Loucy (cell line): ENCODE results near the gene RIN3.

Experiments used
- EZH2phosphoT487 ChIP-seq: fragments of 200-600 bp; IDR thresholded peaks from 2 replicates; pipeline ENCODE4 v1.6.1; 2018; ENCODE audit warnings: antibody characterized with exemption, mild to moderate bottlenecking, moderate library complexity, borderline replicate concordance
- TF ChIP-seq, protein P1 (sequence below): fragments of 200-600 bp; sonication (generic); conservative IDR thresholded peaks from 2 replicates; pipeline ENCODE4 v1.5.1; 2014; ENCODE audit warnings: mild to moderate bottlenecking, antibody characterized with exemption, low read length

DNA sequence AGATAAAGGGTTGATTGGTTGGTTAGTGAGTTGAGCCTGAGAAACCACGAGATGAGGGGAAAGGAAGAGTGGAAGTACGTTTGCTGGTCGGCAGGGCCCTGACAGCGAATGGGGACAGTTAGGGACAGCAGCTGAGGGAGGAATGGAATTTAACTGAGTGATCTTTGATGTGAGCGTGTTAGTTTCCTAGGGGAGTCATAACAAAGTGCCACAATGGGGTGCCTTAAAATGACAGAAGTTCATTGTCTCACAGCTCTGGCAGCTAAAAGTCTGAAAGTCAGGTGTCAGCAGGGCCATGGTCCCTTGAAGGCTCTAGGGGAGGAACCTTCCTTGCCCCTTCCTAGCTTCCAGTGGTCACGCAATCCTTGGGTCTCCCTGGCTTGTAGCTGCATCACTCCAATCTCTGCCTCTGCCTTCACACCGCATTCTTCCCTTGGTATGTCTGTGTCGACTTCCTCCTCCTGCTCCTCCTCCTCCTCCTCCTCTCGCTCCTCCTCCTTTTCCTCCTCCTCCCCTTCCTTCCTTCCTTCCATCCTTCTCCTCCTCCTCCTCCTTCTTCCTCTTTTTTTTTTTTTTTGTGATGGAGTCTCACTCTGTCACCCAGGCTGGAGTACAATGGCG lies 26.0 kb upstream of the RIN3 start:
- TF ChIP-seq, protein P1, sequence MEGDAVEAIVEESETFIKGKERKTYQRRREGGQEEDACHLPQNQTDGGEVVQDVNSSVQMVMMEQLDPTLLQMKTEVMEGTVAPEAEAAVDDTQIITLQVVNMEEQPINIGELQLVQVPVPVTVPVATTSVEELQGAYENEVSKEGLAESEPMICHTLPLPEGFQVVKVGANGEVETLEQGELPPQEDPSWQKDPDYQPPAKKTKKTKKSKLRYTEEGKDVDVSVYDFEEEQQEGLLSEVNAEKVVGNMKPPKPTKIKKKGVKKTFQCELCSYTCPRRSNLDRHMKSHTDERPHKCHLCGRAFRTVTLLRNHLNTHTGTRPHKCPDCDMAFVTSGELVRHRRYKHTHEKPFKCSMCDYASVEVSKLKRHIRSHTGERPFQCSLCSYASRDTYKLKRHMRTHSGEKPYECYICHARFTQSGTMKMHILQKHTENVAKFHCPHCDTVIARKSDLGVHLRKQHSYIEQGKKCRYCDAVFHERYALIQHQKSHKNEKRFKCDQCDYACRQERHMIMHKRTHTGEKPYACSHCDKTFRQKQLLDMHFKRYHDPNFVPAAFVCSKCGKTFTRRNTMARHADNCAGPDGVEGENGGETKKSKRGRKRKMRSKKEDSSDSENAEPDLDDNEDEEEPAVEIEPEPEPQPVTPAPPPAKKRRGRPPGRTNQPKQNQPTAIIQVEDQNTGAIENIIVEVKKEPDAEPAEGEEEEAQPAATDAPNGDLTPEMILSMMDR = no peak
- no peak for TF ChIP-seq EZH2phosphoT487
